Activated naive CD4-positive, alpha-beta T cell treated with Interleukin-2 at 50 U/mL for 16 hours (primary cell): Measurements from ENCODE around the gene S100A10.

ENCODE experiments used
- DNase-seq: peaks from one replicate; pipeline ENCODE4 v3.0.0-alpha.2; 2020

S100A10 gene

GRCh38 chr1:152009691-152010090, 16.0 kb upstream of the S100A10 start:
- no peak for DNase-seq

DNA sequence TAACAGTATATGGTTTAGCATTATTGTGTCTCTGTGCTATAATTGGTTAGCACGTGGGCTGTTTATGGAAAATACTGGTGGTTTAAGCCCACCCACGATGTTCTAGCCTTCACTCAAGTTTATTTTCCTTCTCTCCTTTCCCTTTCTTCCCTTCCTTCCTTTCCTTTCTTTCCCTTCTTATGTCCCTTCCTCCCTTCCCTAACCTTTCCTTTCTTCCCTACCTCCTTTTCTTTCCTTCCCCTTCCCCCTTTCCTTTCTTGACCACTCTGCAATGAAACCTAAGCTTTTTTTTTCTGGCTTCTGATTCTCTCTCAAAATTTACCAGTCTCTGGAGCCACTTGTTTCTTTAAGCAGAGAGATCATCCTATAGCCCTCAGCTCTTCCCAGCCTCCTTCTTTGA, 13.4 kb upstream of the S100A10 start:
- DNase-seq, result no peak

- no peak for DNase-seq
Observed at GRCh38 chr1:152005360-152005912, 11.8 kb upstream of the S100A10 start.

GRCh38 chr1:152003846-152004442, 10.3 kb upstream of the S100A10 start:
- no peak for DNase-seq

DNA sequence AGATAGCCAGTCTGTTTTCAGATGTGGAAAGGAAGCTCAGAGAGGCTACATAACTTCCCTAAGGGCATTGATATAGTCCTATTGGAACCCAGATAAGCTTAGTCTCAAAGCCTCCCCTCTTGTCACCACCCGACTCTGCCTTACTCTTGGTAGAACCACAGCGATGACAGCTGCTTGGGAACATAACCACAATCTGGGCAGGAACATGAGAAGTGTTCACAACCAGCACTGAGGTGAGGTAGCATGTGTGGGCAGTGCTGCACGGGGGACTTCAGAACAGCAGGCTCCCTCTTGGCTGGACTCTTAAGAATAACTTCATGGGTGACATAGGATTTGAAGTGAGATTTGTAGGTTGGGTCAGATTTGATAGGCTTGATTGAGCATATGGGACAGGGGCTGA, 9.3 kb upstream of the S100A10 start:
- DNase-seq, result no peak

- DNase-seq, result peak; percentile 76
Observed at GRCh38 chr1:152001631-152002584, 8.2 kb upstream of the S100A10 start.

GRCh38 chr1:152000964-152001630, 7.4 kb upstream of the S100A10 start:
- no peak for DNase-seq

- DNase-seq, result no peak
Observed at GRCh38 chr1:151998611-151999362, 5.1 kb upstream of the S100A10 start.

DNA sequence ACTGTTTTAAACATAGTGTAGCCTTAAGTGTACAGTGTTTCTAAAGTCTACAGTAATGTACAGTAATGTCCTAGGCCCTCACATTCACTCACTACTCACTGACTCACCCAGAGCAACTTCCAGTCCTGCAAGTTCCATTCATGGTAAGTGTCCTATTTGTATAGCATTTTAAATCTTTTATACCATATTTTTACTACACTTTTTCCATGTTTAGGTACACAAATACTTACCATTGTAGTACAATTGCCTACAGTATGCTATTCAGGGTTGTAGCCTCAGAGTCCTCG, 3.6 kb upstream of the S100A10 start:
- DNase-seq, result no peak

DNA sequence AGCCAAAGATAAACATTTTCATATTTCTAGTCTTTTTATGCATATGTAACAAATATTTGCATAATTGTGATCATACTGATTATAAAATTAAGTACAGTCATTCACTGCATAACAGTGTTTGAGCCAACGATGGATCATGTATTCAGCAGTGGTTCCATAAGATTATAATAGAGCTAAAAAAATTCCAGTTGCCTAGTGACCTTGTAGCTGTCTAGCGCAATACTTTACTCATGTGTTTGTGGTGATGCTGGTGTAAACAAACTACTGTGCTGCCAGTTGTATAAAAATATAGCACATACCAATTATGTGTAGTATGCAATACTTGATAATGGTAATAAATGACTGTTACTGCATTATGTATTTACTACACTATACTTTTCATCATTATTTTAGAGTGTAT, 2.1 kb upstream of the S100A10 start:
- no peak for DNase-seq

DNA sequence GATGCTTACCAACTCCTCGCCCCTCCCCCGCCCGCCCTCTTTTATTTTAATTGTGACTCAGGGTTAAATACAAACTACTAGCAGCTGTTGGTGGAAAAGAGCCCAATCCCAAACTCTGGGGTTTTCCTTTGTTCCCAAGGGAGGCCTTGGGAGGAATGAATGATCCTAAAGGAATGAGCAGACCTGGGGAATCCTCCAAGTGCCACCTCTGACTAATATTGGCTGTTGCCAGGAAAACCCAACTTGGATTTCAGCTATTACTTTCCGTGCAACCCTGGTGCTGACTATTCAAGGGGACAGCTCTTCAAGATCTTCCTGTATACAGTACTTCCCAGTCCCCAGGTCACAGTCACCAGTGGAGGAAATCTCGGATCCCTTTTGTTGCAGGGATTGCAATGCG, 1.3 kb upstream of the S100A10 start:
- no peak for DNase-seq

- DNase-seq, result peak; percentile 44
Observed at GRCh38 chr1:151993084-151993733, 450 bp downstream of the S100A10 start.

- peak; percentile 37 for DNase-seq
Observed at GRCh38 chr1:151992303-151993083, 1.2 kb downstream of the S100A10 start.

DNA sequence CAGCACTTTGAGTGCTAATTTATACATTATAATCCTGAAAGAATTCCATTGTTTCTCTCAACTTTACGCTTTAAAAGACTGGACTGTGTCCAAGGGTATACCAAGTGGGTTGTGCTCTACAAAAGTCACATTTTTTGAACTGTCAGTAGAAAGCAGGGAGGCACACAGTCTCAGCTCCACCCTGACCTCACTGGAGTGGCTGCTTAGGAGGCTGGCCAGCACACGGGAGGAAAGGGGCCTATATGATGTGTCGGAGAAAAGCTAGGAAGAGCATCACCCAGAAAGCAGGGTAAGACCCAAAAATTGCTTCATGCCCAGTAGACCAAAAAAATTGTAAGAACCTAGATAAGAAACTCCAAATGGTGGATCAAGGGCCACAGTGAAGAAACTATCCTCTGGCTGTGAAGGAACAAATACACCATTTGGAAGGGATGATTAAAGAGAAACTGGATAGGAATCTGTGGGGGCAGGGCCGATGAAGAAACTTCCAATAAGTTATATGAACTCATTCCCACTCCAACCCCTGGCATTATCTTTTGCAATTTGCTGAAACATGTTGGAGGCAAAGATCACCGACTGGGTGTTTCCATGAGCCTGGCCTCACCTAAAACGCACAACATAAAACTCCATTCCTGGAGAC, 1.9 kb downstream of the S100A10 start:
- no peak for DNase-seq

DNA sequence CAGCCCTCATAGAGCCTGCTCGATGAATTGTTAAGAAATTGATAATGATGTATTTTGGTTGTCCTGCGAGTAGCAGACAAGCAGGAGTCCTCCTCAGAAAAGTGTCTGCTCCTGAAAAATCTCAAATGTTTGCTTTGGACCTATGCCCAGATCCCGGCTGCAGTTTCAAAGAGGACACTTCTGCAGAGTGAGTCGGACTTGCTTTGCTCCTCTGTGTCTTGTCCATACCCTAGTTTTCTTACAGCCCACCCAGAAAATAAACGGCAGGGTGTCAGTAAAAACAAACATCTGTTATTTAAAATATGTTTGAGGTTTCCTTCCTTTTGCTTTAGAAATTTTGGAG, 2.8 kb downstream of the S100A10 start:
- DNase-seq, result no peak

DNA sequence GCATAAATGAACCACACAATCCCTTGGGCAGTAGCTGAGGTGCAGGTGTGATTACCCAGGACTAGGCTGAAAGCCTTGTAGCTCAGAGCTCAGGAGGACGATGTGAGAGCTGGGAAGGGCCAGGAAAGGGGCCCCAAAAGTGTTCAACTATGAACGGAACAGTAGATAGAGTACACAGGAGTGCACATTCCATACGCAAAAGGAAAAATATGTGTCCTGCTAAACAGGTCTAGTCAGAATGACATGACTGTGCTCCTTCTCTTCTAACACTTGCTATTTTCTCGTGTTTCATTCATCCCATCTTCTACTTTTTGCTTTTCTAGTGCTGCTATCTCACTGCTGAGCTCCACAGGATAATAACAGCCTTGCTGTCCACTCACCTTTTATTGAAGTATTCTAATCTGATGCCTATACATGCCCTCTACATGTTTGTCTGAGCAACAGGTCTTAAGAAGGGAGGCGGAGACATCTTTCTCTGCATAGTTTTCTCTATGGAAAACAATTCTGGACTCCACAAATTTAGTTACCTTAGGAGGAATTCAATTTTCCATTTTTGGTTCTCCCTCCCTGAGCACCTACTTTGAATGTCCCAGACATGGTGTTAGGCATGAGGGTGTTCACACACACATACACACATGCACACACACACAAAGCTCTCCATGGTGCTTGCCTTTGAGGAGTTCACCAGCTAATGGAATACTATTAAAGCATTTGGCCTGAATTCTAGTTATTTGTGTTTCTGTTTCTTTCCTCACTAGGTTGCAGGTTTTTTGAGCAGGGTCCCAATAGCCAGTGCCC, 3.4 kb downstream of the S100A10 start:
- no peak for DNase-seq

DNA sequence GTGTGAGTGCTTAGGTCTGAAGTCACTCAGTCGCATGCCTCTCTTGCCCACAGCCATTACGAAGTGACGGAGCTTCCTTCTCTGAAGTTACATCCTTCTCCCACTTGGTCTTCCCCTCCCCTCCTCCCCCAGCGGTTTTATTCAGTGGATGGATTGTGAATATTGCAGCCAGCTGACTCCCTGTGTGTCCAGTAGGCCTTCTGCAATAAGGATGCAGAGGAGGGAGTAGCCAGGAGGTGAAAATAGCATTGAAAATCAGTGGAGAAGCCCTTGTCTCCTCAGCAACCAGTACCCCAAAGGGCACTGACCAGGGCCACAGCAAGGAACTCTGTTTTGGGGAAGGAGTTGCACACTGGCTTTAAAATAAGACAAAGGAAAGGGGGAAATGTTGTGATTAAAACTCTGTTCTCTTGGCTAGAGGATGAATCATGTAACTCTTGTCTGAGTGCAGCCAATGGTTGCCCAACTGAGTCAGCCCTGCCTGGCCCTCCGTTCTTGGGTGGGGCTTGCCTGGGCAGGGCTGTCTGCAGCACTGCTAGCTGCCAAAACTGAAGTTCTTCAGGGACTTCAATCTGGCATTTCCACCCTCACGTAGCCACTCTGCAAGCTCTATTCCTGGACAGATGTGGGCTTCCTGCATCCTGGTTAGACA, 4.3 kb downstream of the S100A10 start:
- DNase-seq, result peak; percentile 56

DNA sequence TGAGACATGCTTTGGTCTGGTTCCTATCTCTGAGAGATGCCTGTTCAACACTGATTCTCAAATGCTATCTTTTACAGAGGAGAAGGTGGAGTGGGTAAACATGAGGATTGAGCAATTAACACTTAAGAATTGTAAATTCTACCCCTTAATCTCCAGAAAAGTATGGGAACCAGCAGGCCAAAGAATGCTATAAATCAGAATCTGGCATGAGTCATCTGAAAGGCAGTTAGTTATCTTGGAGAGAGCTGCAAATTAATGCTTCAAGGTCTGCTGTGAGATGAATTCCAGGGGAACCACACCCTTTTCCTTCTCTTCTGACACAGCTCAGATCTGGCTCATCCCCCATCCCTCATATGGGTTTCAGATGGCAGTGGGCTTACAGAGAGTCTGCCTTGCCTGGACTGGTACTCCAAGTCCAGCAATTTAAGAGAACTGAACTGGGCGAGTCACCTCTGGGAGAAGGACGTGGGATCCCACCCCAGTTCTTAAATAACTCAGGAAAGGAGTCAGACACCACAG, 5.2 kb downstream of the S100A10 start:
- no peak for DNase-seq

DNA sequence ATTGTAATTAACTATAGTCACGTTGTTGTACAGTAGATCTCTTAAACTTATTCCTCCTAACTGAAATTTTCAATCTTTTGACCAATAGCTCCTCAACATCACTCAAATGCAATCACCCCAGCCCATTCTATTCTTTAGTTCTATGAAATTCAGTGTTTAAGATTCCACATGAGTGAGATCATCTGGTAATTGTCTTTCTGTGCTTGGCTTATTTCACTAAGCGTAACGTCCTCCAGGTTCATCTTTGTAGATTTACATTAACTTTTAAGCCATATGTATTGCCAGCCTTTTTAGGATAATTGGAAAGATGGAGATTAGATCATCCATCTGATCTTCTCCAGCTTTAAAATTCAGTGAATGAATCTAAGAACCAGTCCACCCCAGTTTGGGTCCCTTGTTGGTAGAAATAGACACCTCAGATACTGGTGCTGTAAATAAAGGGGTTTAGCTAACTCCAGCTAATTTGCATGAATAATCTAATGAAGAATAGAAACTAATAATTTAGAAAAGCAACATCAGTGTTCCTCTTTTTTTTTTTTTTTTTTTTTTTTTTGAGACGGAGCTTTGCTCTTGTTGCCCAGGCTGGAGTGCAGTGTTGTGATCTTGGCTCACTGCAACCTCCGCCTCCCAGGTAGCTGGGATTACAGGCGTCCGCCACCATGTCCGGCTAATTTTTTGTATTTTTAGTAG, 7.0 kb downstream of the S100A10 start:
- no peak for DNase-seq
